GM23338 (cell line): ENCODE data around the gene SNRNP35. TPM values are rescaled to one million over a fixed set of nuclear protein-coding genes. Genes with fewer than 3 reads are reported as not detected.

ENCODE experiments used
- STAT1 ChIP-seq: IDR thresholded peaks from one replicate; pipeline ENCODE4 v1.6.1; 2016; ENCODE audit warnings: antibody characterized with exemption; ENCODE audit not compliant: unreplicated experiment
- ZNF331 ChIP-seq: fragments of 250-450 bp; sonication (Bioruptor Pico); IDR thresholded peaks from 2 replicates; pipeline ENCODE4 v1.5.0; 2020; ENCODE audit warnings: low read depth, mild to moderate bottlenecking, moderate library complexity
- polyA plus RNA-seq: library from polyadenylated mRNA; unstranded; fragments of >200 nt; fragmentation: Nextera tagmentation; extraction: Ambion mirVana; gene quantifications from 2 replicates; pipeline ENCODE4 v1.2.1, GENCODE V29; 2016
- total RNA-seq: library from RNA; depleted of rRNA; stranded (reverse); fragments of >200 nt; shearing (Covaris generic); gene quantifications from 2 replicates; pipeline ENCODE4 v1.2.3, GENCODE V29; 2014
- TF ChIP-seq, protein P1 (sequence below): fragments of 250-450 bp; sonication (Bioruptor Pico); IDR thresholded peaks from 2 replicates; pipeline ENCODE4 v1.5.0; 2020; ENCODE audit warnings: mild to moderate bottlenecking, moderate library complexity
- TF ChIP-seq, protein P2 (sequence below): IDR thresholded peaks from 2 replicates; pipeline ENCODE4 v1.6.1; 2016; ENCODE audit warnings: antibody characterized with exemption
- TF ChIP-seq, protein P3 (sequence below), 2 experiments: fragments of 200-600 bp in 1 of 2; sonication (generic) in 1 of 2; conservative IDR thresholded peaks; 2 replicates each; pipeline versions ENCODE4 v1.5.1 to v1.6.1; 2016 to 2017; ENCODE audit warnings: antibody characterized with exemption in 2 of 2, low read depth in 2 of 2, mild to moderate bottlenecking in 2 of 2, moderate library complexity in 1 of 2

Gene SNRNP35
- total and polyA plus RNA-seq, 2 experiments from 2014 or later: 8.4 to 38.4 TPM

DNA sequence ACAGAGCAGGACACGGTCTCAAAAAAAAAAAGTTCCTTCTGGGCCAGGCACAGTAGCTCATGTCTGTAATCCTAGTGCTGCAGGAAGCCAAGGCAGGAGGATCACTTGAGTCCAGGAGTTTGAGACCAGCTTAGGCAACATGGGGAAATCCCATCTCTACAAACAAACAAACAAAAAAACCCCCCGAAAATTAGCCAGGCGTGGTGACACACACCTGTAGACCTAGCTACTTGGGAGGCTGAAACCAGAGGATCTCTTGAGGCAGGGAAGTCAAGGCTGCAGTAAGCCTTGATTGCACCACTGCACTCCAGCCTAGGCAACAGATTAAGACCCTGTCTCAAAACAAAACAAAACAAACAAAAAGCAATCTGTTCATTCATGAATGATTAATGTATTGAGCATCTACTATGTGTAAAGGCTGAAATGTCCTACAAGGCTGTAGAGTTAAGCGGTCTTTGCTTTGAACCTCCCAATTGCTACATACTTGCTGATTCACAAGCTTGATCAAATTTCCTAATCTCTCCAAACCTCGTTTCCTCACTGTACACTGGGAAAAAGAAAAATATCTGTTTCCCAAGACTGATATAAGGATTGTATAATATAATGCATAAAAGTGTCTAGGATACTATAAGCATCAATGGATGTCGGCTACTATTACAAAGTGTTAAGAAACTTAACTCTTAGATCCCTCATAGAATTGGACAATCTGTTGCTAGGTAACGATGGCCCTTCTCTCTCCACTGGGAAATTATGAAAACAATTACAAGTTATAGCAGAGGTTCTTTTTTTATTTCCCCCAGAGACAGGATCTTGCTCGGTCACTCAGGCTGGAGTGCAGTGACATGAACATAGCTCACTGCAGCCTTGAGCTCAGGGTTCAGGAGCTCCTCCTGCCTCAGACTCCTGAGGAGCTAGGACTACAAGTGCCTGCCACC, 13.6 kb upstream of the SNRNP35 start (continued):
- TF ChIP-seq, protein P1, sequence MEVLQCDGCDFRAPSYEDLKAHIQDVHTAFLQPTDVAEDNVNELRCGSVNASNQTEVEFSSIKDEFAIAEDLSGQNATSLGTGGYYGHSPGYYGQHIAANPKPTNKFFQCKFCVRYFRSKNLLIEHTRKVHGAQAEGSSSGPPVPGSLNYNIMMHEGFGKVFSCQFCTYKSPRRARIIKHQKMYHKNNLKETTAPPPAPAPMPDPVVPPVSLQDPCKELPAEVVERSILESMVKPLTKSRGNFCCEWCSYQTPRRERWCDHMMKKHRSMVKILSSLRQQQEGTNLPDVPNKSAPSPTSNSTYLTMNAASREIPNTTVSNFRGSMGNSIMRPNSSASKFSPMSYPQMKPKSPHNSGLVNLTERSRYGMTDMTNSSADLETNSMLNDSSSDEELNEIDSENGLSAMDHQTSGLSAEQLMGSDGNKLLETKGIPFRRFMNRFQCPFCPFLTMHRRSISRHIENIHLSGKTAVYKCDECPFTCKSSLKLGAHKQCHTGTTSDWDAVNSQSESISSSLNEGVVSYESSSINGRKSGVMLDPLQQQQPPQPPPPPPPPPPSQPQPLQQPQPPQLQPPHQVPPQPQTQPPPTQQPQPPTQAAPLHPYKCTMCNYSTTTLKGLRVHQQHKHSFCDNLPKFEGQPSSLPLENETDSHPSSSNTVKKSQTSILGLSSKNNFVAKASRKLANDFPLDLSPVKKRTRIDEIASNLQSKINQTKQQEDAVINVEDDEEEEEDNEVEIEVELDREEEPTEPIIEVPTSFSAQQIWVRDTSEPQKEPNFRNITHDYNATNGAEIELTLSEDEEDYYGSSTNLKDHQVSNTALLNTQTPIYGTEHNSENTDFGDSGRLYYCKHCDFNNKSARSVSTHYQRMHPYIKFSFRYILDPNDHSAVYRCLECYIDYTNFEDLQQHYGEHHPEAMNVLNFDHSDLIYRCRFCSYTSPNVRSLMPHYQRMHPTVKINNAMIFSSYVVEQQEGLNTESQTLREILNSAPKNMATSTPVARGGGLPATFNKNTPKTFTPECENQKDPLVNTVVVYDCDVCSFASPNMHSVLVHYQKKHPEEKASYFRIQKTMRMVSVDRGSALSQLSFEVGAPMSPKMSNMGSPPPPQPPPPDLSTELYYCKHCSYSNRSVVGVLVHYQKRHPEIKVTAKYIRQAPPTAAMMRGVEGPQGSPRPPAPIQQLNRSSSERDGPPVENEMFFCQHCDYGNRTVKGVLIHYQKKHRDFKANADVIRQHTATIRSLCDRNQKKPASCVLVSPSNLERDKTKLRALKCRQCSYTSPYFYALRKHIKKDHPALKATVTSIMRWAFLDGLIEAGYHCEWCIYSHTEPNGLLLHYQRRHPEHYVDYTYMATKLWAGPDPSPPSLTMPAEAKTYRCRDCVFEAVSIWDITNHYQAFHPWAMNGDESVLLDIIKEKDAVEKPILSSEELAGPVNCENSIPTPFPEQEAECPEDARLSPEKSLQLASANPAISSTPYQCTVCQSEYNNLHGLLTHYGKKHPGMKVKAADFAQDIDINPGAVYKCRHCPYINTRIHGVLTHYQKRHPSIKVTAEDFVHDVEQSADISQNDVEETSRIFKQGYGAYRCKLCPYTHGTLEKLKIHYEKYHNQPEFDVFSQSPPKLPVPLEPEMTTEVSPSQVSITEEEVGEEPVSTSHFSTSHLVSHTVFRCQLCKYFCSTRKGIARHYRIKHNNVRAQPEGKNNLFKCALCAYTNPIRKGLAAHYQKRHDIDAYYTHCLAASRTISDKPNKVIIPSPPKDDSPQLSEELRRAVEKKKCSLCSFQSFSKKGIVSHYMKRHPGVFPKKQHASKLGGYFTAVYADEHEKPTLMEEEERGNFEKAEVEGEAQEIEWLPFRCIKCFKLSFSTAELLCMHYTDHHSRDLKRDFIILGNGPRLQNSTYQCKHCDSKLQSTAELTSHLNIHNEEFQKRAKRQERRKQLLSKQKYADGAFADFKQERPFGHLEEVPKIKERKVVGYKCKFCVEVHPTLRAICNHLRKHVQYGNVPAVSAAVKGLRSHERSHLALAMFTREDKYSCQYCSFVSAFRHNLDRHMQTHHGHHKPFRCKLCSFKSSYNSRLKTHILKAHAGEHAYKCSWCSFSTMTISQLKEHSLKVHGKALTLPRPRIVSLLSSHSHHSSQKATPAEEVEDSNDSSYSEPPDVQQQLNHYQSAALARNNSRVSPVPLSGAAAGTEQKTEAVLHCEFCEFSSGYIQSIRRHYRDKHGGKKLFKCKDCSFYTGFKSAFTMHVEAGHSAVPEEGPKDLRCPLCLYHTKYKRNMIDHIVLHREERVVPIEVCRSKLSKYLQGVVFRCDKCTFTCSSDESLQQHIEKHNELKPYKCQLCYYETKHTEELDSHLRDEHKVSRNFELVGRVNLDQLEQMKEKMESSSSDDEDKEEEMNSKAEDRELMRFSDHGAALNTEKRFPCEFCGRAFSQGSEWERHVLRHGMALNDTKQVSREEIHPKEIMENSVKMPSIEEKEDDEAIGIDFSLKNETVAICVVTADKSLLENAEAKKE (CRISPR knock-in tag): no peak
- TF ChIP-seq STAT1: no peak
- TF ChIP-seq, protein P2, sequence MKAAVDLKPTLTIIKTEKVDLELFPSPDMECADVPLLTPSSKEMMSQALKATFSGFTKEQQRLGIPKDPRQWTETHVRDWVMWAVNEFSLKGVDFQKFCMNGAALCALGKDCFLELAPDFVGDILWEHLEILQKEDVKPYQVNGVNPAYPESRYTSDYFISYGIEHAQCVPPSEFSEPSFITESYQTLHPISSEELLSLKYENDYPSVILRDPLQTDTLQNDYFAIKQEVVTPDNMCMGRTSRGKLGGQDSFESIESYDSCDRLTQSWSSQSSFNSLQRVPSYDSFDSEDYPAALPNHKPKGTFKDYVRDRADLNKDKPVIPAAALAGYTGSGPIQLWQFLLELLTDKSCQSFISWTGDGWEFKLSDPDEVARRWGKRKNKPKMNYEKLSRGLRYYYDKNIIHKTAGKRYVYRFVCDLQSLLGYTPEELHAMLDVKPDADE: no peak
- TF ChIP-seq, protein P3, sequence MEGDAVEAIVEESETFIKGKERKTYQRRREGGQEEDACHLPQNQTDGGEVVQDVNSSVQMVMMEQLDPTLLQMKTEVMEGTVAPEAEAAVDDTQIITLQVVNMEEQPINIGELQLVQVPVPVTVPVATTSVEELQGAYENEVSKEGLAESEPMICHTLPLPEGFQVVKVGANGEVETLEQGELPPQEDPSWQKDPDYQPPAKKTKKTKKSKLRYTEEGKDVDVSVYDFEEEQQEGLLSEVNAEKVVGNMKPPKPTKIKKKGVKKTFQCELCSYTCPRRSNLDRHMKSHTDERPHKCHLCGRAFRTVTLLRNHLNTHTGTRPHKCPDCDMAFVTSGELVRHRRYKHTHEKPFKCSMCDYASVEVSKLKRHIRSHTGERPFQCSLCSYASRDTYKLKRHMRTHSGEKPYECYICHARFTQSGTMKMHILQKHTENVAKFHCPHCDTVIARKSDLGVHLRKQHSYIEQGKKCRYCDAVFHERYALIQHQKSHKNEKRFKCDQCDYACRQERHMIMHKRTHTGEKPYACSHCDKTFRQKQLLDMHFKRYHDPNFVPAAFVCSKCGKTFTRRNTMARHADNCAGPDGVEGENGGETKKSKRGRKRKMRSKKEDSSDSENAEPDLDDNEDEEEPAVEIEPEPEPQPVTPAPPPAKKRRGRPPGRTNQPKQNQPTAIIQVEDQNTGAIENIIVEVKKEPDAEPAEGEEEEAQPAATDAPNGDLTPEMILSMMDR (conservative IDR thresholded peaks at IDR 0.05; ENCODE audit: low read depth in 2 of 2): no peak
- no peak for TF ChIP-seq ZNF331
